ENCODE measurements around the gene PGGT1B. TPM values are rescaled to one million over a fixed set of nuclear protein-coding genes. Genes with fewer than 3 reads are reported as not detected.

The PGGT1B gene
- total and polyA plus RNA-seq, 4 donors: 3.7 to 45.5 (median 20.7) TPM

GRCh38 chr5:115181757-115182156, 80.9 kb downstream of the PGGT1B start:
- intact Hi-C loops (cut with DNase I): no loop called here
- Histone ChIP-seq H3K4me3 (ENCODE audit: low read length in 2 of 2) (no peak overlapping the region), H3K36me3 (ENCODE audit: control insufficient read depth in 1 of 2, insufficient read depth in 2 of 2, low read length in 1 of 2) (no peaks in the 10 kb centered on the region), H3K4me1 (ENCODE audit: control insufficient read depth in 1 of 2, insufficient read depth in 2 of 2, low read length in 2 of 2) (no peaks in the 10 kb centered on the region), H3K27ac (ENCODE audit: low read depth in 1 of 2, low read length in 2 of 2) (no peak overlapping the region), H3K27me3 (ENCODE audit: control insufficient read depth in 1 of 2, insufficient read depth in 2 of 2, low read length in 1 of 2) (no peaks in the 10 kb centered on the region), H3K9me3 (ENCODE audit: control insufficient read depth, low read length) (no peaks in the 10 kb centered on the region)
- ATAC-seq (ENCODE audit: low FRiP score): no peak
- no peak for DNase-seq

GRCh38 chr5:115180165-115180709, 82.4 kb downstream of the PGGT1B start:
- Histone ChIP-seq H3K9me3 (ENCODE audit: control insufficient read depth, low read length) (no peaks in the 10 kb centered on the region), H3K27me3 (ENCODE audit: control insufficient read depth in 1 of 2, insufficient read depth in 2 of 2, low read length in 1 of 2) (no peaks in the 10 kb centered on the region), H3K36me3 (ENCODE audit: control insufficient read depth in 1 of 2, insufficient read depth in 2 of 2, low read length in 1 of 2) (no peaks in the 10 kb centered on the region), H3K27ac (ENCODE audit: low read depth in 1 of 2, low read length in 2 of 2) (peak overlapping the region in 1 of 2 donors; percentile 47), H3K4me3 (ENCODE audit: low read length in 2 of 2) (peak overlapping the region; percentile 58 to 97), H3K4me1 (ENCODE audit: control insufficient read depth in 1 of 2, insufficient read depth in 2 of 2, low read length in 2 of 2) (no peaks in the 10 kb centered on the region)
- DNase-seq (peak; percentile 58 to 79), ATAC-seq (ENCODE audit: low FRiP score) (peak; percentile 78)
- 1% methylated on average over 48 to 54 of the region's 54 CpGs for WGBS, 2 donors
- intact Hi-C loops (cut with DNase I): no loop called here

- Histone ChIP-seq H3K36me3 (ENCODE audit: control insufficient read depth in 1 of 2, insufficient read depth in 2 of 2, low read length in 1 of 2) (no peaks in the 10 kb centered on the region), H3K4me3 (ENCODE audit: low read length in 2 of 2) (peak overlapping the region; percentile 58 to 97), H3K27ac (ENCODE audit: low read depth in 1 of 2, low read length in 2 of 2) (peak overlapping the region in 1 of 2 donors; percentile 47), H3K27me3 (ENCODE audit: control insufficient read depth in 1 of 2, insufficient read depth in 2 of 2, low read length in 1 of 2) (no peaks in the 10 kb centered on the region), H3K9me3 (ENCODE audit: control insufficient read depth, low read length) (no peaks in the 10 kb centered on the region), H3K4me1 (ENCODE audit: control insufficient read depth in 1 of 2, insufficient read depth in 2 of 2, low read length in 2 of 2) (no peaks in the 10 kb centered on the region)
- WGBS, 2 donors: 3 to 4% methylated on average over 50 to 56 of the region's 56 CpGs
- ATAC-seq (ENCODE audit: low FRiP score) (peak; percentile 73), DNase-seq (peak in 1 of 2 donors; percentile 78)
- intact Hi-C loops (cut with DNase I): no loop called here
Measured at GRCh38 chr5:115179394-115180164, 83.1 kb downstream of the PGGT1B start.

- Histone ChIP-seq H3K27me3 (ENCODE audit: control insufficient read depth in 1 of 2, insufficient read depth in 2 of 2, low read length in 1 of 2) (no peaks in the 10 kb centered on the region), H3K4me1 (ENCODE audit: control insufficient read depth in 1 of 2, insufficient read depth in 2 of 2, low read length in 2 of 2) (no peaks in the 10 kb centered on the region), H3K36me3 (ENCODE audit: control insufficient read depth in 1 of 2, insufficient read depth in 2 of 2, low read length in 1 of 2) (no peaks in the 10 kb centered on the region), H3K4me3 (ENCODE audit: low read length in 2 of 2) (peak overlapping the region in 1 of 2 donors; percentile 58), H3K9me3 (ENCODE audit: control insufficient read depth, low read length) (no peaks in the 10 kb centered on the region), H3K27ac (ENCODE audit: low read depth in 1 of 2, low read length in 2 of 2) (no peak overlapping the region)
- WGBS, 2 donors: 64 to 69% methylated on average over 30 of the region's 30 CpGs
- DNase-seq: no peak
- intact Hi-C loops (cut with DNase I): no loop called here
- ATAC-seq (ENCODE audit: low FRiP score): peak; percentile 5
Measured at GRCh38 chr5:115179030-115179393, 83.7 kb downstream of the PGGT1B start.

- ATAC-seq (ENCODE audit: low FRiP score): no peak
- 57 to 58% methylated on average over 16 of the region's 16 CpGs for WGBS, 2 donors
- Histone ChIP-seq H3K27ac (ENCODE audit: low read depth in 1 of 2, low read length in 2 of 2) (no peak overlapping the region), H3K36me3 (ENCODE audit: control insufficient read depth in 1 of 2, insufficient read depth in 2 of 2, low read length in 1 of 2) (no peaks in the 10 kb centered on the region), H3K4me3 (ENCODE audit: low read length in 2 of 2) (peak overlapping the region in 1 of 2 donors; percentile 69), H3K4me1 (ENCODE audit: control insufficient read depth in 1 of 2, insufficient read depth in 2 of 2, low read length in 2 of 2) (no peaks in the 10 kb centered on the region), H3K27me3 (ENCODE audit: control insufficient read depth in 1 of 2, insufficient read depth in 2 of 2, low read length in 1 of 2) (no peaks in the 10 kb centered on the region), H3K9me3 (ENCODE audit: control insufficient read depth, low read length) (no peaks in the 10 kb centered on the region)
- intact Hi-C loops (cut with DNase I): no loop called here
- no peak for DNase-seq
Measured at GRCh38 chr5:115170929-115171510, 91.7 kb downstream of the PGGT1B start.

GRCh38 chr5:115170134-115170928, 92.3 kb downstream of the PGGT1B start:
- intact Hi-C loops (cut with DNase I): no loop called here
- Histone ChIP-seq H3K9me3 (ENCODE audit: control insufficient read depth, low read length) (no peaks in the 10 kb centered on the region), H3K27me3 (ENCODE audit: control insufficient read depth in 1 of 2, insufficient read depth in 2 of 2, low read length in 1 of 2) (no peaks in the 10 kb centered on the region), H3K27ac (ENCODE audit: low read depth in 1 of 2, low read length in 2 of 2) (no peak overlapping the region), H3K4me3 (ENCODE audit: low read length in 2 of 2) (peak overlapping the region; percentile 24 to 69), H3K36me3 (ENCODE audit: control insufficient read depth in 1 of 2, insufficient read depth in 2 of 2, low read length in 1 of 2) (no peaks in the 10 kb centered on the region), H3K4me1 (ENCODE audit: control insufficient read depth in 1 of 2, insufficient read depth in 2 of 2, low read length in 2 of 2) (no peaks in the 10 kb centered on the region)
- peak; percentile 81 for ATAC-seq (ENCODE audit: low FRiP score)
- WGBS, 2 donors: 2 to 4% methylated on average over 48 to 69 of the region's 69 CpGs
- peak in 1 of 2 donors; percentile 82 for DNase-seq

GRCh38 chr5:115169487-115170133, 93.1 kb downstream of the PGGT1B start, which contains the start of gene TRIM36:
TRIM36 (minus strand) TSS chr5:115169908; CDS start chr5:115169634, 274 bp downstream.
- Histone ChIP-seq H3K9me3 (ENCODE audit: control insufficient read depth, low read length) (no peaks in the 10 kb centered on the region), H3K27ac (ENCODE audit: low read depth in 1 of 2, low read length in 2 of 2) (no peak within 1 kb of the TSS), H3K4me1 (ENCODE audit: control insufficient read depth in 1 of 2, insufficient read depth in 2 of 2, low read length in 2 of 2) (no peaks in the 10 kb centered on the region), H3K27me3 (ENCODE audit: control insufficient read depth in 1 of 2, insufficient read depth in 2 of 2, low read length in 1 of 2) (no peaks in the 10 kb centered on the region), H3K4me3 (ENCODE audit: low read length in 2 of 2) (peak within 1 kb of the TSS; percentile 24 to 69), H3K36me3 (ENCODE audit: control insufficient read depth in 1 of 2, insufficient read depth in 2 of 2, low read length in 1 of 2) (no peaks in the 10 kb centered on the region)
- ATAC-seq (ENCODE audit: low FRiP score) (peak; percentile 99), DNase-seq (peak; percentile 96)
- intact Hi-C loops (cut with DNase I): loop anchor here (5.0 to 10.0 kb wide), 2 partner anchors 73 to 75 kb away; no protein-coding TSS in a partner anchor
- 0 to 1% methylated on average over 55 to 68 of the region's 68 CpGs for whole genome bisulfite sequencing, 2 donors

Data from aorta (tissue), 5 donors.